NCI-H82 (cell line): Measurements from ENCODE around the gene SALL3.

Experiments
- DNase-seq: peaks from one replicate; lab custom pipeline; 2025; lab: John Stamatoyannopoulos, UW

The SALL3 gene

GRCh38 chr18:78980777-78981380 lies 1.3 kb downstream of the SALL3 start:
- DNase-seq, result no peak

DNA sequence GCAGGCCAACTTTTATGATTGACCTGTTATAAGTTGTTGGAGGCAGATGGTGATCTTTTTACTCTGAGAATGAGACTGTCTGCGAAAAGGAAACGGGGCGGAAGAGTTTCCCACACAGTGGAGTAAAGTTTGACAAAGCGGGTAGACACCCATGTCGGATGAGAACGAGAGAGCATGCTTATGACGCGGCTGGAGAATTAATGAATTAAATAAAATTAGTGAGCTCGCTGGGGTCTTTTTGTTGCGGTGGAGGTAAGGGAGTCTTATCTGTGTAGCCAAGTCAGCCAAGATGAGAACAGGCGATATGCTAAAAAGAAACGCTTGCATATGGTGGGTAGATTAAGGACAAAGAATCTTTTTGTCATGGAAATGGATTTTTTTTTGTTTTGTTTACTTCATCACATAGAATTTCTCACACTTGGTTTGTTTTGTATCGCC lies 1.8 kb downstream of the SALL3 start:
- no peak for DNase-seq

GRCh38 chr18:78981989-78982620 lies 2.5 kb downstream of the SALL3 start:
- no peak for DNase-seq

DNA sequence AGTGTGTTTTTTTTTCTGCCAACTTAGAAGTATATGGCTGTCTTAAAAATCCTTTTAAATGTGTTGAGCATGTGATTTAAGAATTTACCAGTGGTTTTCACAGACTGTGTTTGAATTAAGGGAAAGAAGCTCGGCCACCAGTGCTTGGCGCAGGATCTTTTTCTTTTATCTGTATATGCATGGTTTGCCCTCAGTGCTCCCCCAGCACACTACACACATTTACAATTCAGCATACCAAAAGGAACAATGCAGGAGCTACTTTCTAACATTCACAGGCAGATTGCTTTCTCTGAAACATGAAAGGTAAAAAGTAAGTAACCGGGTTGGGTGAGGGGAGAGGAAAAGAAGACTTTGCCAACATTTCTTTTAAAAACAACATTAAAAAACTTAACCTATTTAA lies 3.9 kb downstream of the SALL3 start:
- DNase-seq, result no peak

- DNase-seq, result peak; percentile 58
Observed at GRCh38 chr18:78984941-78985784, 5.5 kb downstream of the SALL3 start.

- peak; percentile 59 for DNase-seq
Observed at GRCh38 chr18:78986018-78986481, 6.4 kb downstream of the SALL3 start.

- DNase-seq, result no peak
Observed at GRCh38 chr18:78991446-78991845, 11.8 kb downstream of the SALL3 start.

GRCh38 chr18:78992041-78993011 lies 12.7 kb downstream of the SALL3 start:
- no peak for DNase-seq

GRCh38 chr18:78993014-78993926 lies 13.7 kb downstream of the SALL3 start:
- no peak for DNase-seq

DNA sequence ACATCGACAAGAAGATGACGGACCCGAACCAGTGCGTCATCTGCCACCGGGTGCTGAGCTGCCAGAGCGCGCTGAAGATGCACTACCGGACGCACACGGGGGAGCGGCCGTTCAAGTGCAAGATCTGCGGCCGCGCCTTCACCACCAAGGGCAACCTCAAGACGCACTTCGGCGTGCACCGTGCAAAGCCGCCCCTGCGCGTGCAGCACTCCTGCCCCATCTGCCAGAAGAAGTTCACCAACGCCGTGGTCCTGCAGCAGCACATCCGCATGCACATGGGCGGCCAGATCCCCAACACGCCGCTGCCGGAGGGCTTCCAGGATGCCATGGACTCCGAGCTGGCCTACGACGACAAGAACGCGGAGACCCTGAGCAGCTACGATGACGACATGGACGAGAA lies 14.4 kb downstream of the SALL3 start:
- DNase-seq, result no peak

DNA sequence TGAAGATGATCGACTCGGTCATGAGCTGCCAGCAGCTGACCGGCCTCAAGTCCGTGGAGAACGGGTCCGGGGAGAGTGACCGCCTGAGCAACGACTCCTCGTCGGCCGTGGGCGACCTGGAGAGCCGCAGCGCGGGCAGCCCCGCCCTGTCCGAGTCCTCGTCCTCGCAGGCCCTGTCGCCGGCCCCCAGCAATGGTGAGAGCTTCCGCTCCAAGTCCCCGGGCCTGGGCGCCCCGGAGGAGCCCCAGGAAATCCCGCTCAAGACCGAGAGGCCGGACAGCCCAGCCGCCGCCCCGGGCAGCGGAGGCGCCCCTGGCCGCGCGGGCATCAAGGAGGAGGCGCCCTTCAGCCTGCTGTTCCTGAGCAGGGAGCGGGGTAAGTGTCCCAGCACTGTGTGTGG lies 14.9 kb downstream of the SALL3 start:
- no peak for DNase-seq

DNA sequence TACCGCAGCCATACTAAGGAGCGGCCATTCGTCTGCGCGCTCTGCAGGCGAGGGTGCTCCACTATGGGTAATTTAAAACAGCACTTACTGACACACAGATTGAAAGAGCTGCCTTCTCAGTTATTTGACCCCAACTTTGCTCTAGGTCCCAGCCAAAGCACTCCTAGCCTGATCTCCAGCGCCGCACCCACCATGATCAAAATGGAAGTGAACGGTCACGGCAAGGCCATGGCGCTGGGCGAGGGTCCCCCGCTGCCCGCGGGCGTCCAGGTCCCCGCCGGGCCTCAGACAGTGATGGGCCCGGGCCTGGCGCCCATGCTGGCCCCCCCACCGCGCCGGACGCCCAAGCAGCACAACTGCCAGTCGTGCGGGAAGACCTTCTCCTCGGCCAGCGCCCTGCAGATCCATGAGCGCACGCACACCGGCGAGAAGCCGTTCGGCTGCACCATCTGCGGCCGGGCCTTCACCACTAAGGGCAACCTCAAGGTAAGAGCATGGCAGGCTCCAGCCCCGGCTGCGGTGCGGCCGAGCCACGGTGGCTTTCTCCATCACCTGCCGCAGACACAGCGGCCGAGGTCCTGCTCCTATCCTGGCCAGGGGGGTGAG lies 15.5 kb downstream of the SALL3 start:
- no peak for DNase-seq

GRCh38 chr18:78995740-78996395 lies 16.2 kb downstream of the SALL3 start:
- DNase-seq, result no peak

GRCh38 chr18:78996741-78997490 lies 17.3 kb downstream of the SALL3 start:
- DNase-seq, result no peak

DNA sequence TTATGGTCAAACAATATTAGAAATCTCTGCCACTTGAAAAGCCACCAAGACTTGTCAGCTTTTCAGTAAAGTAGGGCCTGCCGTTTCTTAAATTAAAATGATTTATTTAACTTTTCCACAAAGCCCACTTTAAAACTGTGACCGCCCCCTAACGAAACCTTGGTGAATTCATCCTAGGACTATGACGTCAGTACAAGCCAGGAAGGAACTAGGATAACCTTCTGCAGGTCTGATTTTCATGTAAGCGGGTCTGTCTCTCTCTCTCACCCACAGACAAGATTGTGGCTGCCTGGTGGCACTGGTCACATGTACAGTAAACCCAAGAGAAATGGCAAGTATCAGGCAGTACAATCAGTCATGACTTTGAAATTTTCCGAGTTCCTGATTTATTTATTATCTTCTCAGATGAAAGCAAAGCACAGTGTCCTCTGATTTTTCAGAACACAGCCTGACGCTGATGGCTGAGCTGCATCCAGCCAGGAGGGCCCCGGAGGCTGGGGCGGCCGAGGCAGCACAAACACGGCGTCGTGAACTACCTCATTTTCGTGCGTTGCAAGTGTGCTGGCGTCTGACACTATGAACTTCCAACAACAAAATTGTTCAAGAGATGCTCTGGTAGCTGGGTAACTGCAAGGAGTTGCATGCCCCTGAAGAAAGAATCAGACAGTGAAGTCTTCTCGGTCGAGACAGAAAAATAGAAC lies 18.9 kb downstream of the SALL3 start:
- no peak for DNase-seq

- no peak for DNase-seq
Observed at GRCh38 chr18:78999939-79000338, 20.3 kb downstream of the SALL3 start.

DNA sequence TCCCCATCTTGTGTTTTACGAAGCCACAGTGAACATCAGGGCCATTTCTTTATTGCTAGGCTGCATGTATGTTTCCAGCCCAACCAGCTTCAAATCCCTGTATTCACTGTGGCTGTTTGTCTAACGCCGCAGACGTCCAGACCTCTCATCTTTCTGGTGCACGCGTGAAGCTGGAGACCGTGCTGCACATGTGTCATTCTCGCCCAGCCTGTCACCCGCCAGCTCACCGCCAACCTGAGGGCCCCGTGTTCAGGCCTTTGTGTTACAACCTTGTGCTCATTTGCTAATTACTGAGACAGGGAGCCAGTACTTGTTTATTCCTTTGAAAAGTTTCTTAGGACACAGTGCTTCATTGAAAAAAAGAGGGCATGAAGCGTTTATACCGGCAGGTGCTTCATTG lies 21.4 kb downstream of the SALL3 start:
- DNase-seq, result no peak

DNA sequence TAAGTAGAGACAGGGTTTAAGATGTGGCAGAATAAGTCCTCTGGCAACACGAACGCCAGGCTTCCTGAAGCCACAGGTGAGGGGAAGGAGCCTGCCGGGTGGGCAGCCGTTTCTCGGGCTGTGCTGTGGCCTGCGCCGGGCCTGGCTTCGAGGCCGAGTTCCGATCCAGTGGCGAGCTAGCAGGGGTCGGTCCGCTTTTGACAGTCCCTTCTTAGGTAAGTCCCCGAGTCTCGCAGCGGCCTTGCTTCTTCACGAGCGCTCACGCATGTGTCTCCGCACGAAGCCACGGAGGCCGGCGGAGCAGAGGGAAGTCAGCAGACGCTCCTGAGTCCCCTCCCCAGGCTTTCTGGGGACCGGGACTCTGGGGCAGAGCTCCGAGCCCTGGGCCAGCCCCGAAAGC lies 26.0 kb downstream of the SALL3 start:
- no peak for DNase-seq
